Measurements from ENCODE around the gene ENPEP. TPM values are rescaled to one million over a fixed set of nuclear protein-coding genes. Genes with fewer than 3 reads are reported as not detected.

The ENPEP gene
- total RNA-seq, 1 donor from 2014 or later, result 2.4 TPM

GRCh38 chr4:110510955-110511544 lies 35.1 kb downstream of the ENPEP start:
- no peaks in the 10 kb centered on the region for H3K27me3 Mint-ChIP-seq (ENCODE audit: unreplicated experiment)
- H3K27ac Mint-ChIP-seq (ENCODE audit: unreplicated experiment), result no peak overlapping the region
- TF ChIP-seq CTCF (IDR thresholded peaks at IDR 0.05; ENCODE audit: partially characterized antibody, unreplicated experiment), result peak; percentile 95
- H3K9me3 Mint-ChIP-seq (ENCODE audit: unreplicated experiment), result no peaks in the 10 kb centered on the region
- no peak overlapping the region for H3K4me3 Mint-ChIP-seq (ENCODE audit: unreplicated experiment)
- DNase-seq, result no peak
- H3K36me3 Mint-ChIP-seq (ENCODE audit: unreplicated experiment), result no peaks in the 10 kb centered on the region
- no peaks in the 10 kb centered on the region for H3K4me1 Mint-ChIP-seq (ENCODE audit: low read depth, unreplicated experiment)

- Mint-ChIP-seq H3K36me3 (ENCODE audit: unreplicated experiment) (no peaks in the 10 kb centered on the region), H3K9me3 (ENCODE audit: unreplicated experiment) (no peaks in the 10 kb centered on the region), H3K27ac (ENCODE audit: unreplicated experiment) (no peak overlapping the region), H3K27me3 (ENCODE audit: unreplicated experiment) (no peaks in the 10 kb centered on the region), H3K4me1 (ENCODE audit: low read depth, unreplicated experiment) (no peaks in the 10 kb centered on the region), H3K4me3 (ENCODE audit: unreplicated experiment) (no peak overlapping the region)
- no peak for DNase-seq
- TF ChIP-seq CTCF (IDR thresholded peaks at IDR 0.05; ENCODE audit: partially characterized antibody, unreplicated experiment), result no peak
Measured at GRCh38 chr4:110512901-110513300, 36.9 kb downstream of the ENPEP start.

- Mint-ChIP-seq H3K36me3 (ENCODE audit: unreplicated experiment) (no peaks in the 10 kb centered on the region), H3K27ac (ENCODE audit: unreplicated experiment) (no peak overlapping the region), H3K27me3 (ENCODE audit: unreplicated experiment) (no peaks in the 10 kb centered on the region), H3K4me3 (ENCODE audit: unreplicated experiment) (no peak overlapping the region), H3K9me3 (ENCODE audit: unreplicated experiment) (no peaks in the 10 kb centered on the region), H3K4me1 (ENCODE audit: low read depth, unreplicated experiment) (no peaks in the 10 kb centered on the region)
- peak; percentile 77 for TF ChIP-seq CTCF (IDR thresholded peaks at IDR 0.05; ENCODE audit: partially characterized antibody, unreplicated experiment)
- no peak for DNase-seq
Measured at GRCh38 chr4:110514889-110515479, 39.0 kb downstream of the ENPEP start.

- Mint-ChIP-seq H3K36me3 (ENCODE audit: unreplicated experiment) (no peaks in the 10 kb centered on the region), H3K4me3 (ENCODE audit: unreplicated experiment) (no peak overlapping the region), H3K9me3 (ENCODE audit: unreplicated experiment) (no peaks in the 10 kb centered on the region), H3K27me3 (ENCODE audit: unreplicated experiment) (no peaks in the 10 kb centered on the region), H3K27ac (ENCODE audit: unreplicated experiment) (no peak overlapping the region), H3K4me1 (ENCODE audit: low read depth, unreplicated experiment) (no peaks in the 10 kb centered on the region)
- DNase-seq, result no peak
- TF ChIP-seq CTCF (IDR thresholded peaks at IDR 0.05; ENCODE audit: partially characterized antibody, unreplicated experiment), result no peak
Measured at GRCh38 chr4:110515676-110516075, 39.7 kb downstream of the ENPEP start.

- no peaks in the 10 kb centered on the region for H3K4me1 Mint-ChIP-seq (ENCODE audit: low read depth, unreplicated experiment)
- H3K9me3 Mint-ChIP-seq (ENCODE audit: unreplicated experiment), result no peaks in the 10 kb centered on the region
- peak; percentile 81 for DNase-seq
- no peak overlapping the region for H3K4me3 Mint-ChIP-seq (ENCODE audit: unreplicated experiment)
- TF ChIP-seq CTCF (IDR thresholded peaks at IDR 0.05; ENCODE audit: partially characterized antibody, unreplicated experiment), result peak; percentile 88
- no peaks in the 10 kb centered on the region for H3K27me3 Mint-ChIP-seq (ENCODE audit: unreplicated experiment)
- H3K27ac Mint-ChIP-seq (ENCODE audit: unreplicated experiment), result no peak overlapping the region
- H3K36me3 Mint-ChIP-seq (ENCODE audit: unreplicated experiment), result no peaks in the 10 kb centered on the region
Measured at GRCh38 chr4:110516106-110516922, 40.4 kb downstream of the ENPEP start.

Measured in glutamatergic neuron (in vitro differentiated cells).